K562 (cell line): ENCODE data around the gene OLFML2B. TPM values are rescaled to one million over a fixed set of nuclear protein-coding genes. Genes with fewer than 3 reads are reported as not detected.

Experiments
- ATAC-seq: fragments of 200-7000 bp; cut with Tn5 transposase; 3 replicates; pipeline ENCODE4 v1.9.1; 2020; ENCODE audit warnings: moderate library complexity
- BruUV-seq: library from RNA; stranded (reverse); fragments of 400-500 nt; replicated peaks from 2 replicates; lab custom pipeline; 2021; lab: Mats Ljungman, UMichigan
- CTCF ChIA-PET: fragments of 300-600 bp; formaldehyde crosslinking; extraction: SDS; loops from one replicate; lab custom pipeline; 2021; ENCODE audit warnings: low intra/inter-chr PET ratio; lab: Yijun Ruan, JAX
- POLR2A ChIA-PET: fragments of 300-600, 350-650 bp; sonication (Branson Sonifier 250); formaldehyde crosslinking; extraction: SDS; loops from one replicate; lab custom pipeline; 2021; ENCODE audit warnings: antibody characterized with exemption, inconsistent platforms; lab: Yijun Ruan, JAX
- DNase-seq, 4 experiments: peaks; one replicate each; pipeline versions ENCODE4 v3.0.0 to v3.0.0-alpha.2; 2011 to 2018; ENCODE audit warnings: low spot score in 3 of 4, mixed read lengths in 3 of 4; ENCODE audit errors: extremely low read depth in 1 of 4
- FAIRE-seq: peaks from 2 replicates; lab custom pipeline; 2011; peaks lifted over from hg19 to GRCh38; lab: Jason Lieb, UNC
- H2AFZ ChIP-seq: 2 replicates; pipeline ENCODE4 v1.6.0; 2011; ENCODE audit warnings: low read depth, low read length, control low read depth, inconsistent platforms
- H3K27ac ChIP-seq: fragments of 200-600 bp; 3 replicates; pipeline ENCODE4 v1.8.0; 2011; ENCODE audit warnings: low read depth, mild to moderate bottlenecking, control low read depth, inconsistent platforms, low read length, moderate library complexity, mixed read lengths; ENCODE audit errors: extremely low read depth
- H3K27me3 ChIP-seq, 2 experiments: fragments of 300-600 bp in 1 of 2; 2 replicates in 1 of 2; 3 replicates in 1 of 2; pipeline versions ENCODE4 v1.6.0 to v1.8.0; 2011; ENCODE audit warnings: inconsistent platforms in 2 of 2, low read length in 2 of 2, mild to moderate bottlenecking in 1 of 2, mixed read lengths in 1 of 2, moderate library complexity in 1 of 2; ENCODE audit not compliant: control insufficient read depth in 2 of 2, insufficient read depth in 2 of 2
- H3K36me3 ChIP-seq: fragments of 300-600 bp; 3 replicates; pipeline ENCODE4 v1.8.0; 2011; ENCODE audit warnings: mild to moderate bottlenecking, low read length, inconsistent platforms; ENCODE audit not compliant: control insufficient read depth, insufficient read depth
- H3K4me1 ChIP-seq, 2 experiments: fragments of 200-600 bp in 1 of 2; replicated peaks in 1 of 2; 2 replicates in 1 of 2; 3 replicates in 1 of 2; pipeline versions ENCODE4 v1.5.1 to v1.8.0; 2011; ENCODE audit warnings: inconsistent platforms in 2 of 2, low read length in 2 of 2, mild to moderate bottlenecking in 1 of 2, mixed read lengths in 1 of 2, moderate library complexity in 1 of 2; ENCODE audit not compliant: control insufficient read depth in 2 of 2, insufficient read depth in 2 of 2
- H3K4me2 ChIP-seq: 2 replicates; pipeline ENCODE4 v1.6.1; 2011; ENCODE audit warnings: low read length, control low read depth, inconsistent platforms, mixed read lengths; ENCODE audit not compliant: insufficient read depth
- H3K4me3 ChIP-seq: fragments of 200-600 bp; sonication (generic), shearing (Covaris generic); 2 replicates; pipeline ENCODE4 v1.5.1; 2016; ENCODE audit warnings: control low read depth, inconsistent platforms
- H3K79me2 ChIP-seq: fragments of 200-600 bp; 3 replicates; pipeline ENCODE4 v1.8.0; 2011; ENCODE audit warnings: low read length, inconsistent platforms; ENCODE audit not compliant: control insufficient read depth, insufficient read depth
- H3K9ac ChIP-seq, 2 experiments: 2 replicates each; pipeline versions ENCODE4 v1.6.0 to v1.6.1; 2011; ENCODE audit warnings: low read depth in 2 of 2, low read length in 2 of 2, control low read depth in 1 of 2, inconsistent platforms in 1 of 2, mild to moderate bottlenecking in 1 of 2, mixed read lengths in 1 of 2; ENCODE audit not compliant: insufficient read depth in 1 of 2
- H3K9me1 ChIP-seq: one replicate; pipeline ENCODE4 v1.6.0; 2011; ENCODE audit warnings: inconsistent platforms, mild to moderate bottlenecking, low read length, moderate library complexity; ENCODE audit not compliant: control insufficient read depth, insufficient read depth
- H3K9me3 ChIP-seq: replicated peaks from 2 replicates; pipeline ENCODE4 v1.5.1; 2011; ENCODE audit warnings: low read depth, low read length, inconsistent platforms; ENCODE audit not compliant: control insufficient read depth, insufficient read depth
- H4K20me1 ChIP-seq: replicated peaks from 2 replicates; pipeline ENCODE4 v1.6.1; 2011; ENCODE audit warnings: low read length, inconsistent platforms, mixed read lengths; ENCODE audit not compliant: control insufficient read depth, insufficient read depth
- NEUROD1 ChIP-seq: fragments of 150-350 bp; IDR thresholded peaks from 2 replicates; pipeline ENCODE4 v1.6.1; 2014; ENCODE audit warnings: borderline replicate concordance, low read length, low read depth; ENCODE audit not compliant: partially characterized antibody
- WGBS: fragments of 100-300 bp; shearing (Covaris generic); methylation state at CpG from one replicate; pipeline ENCODE4 v1.1.6; 2016; ENCODE audit warnings: low coverage, mixed read lengths; ENCODE audit not compliant: insufficient coverage; ENCODE audit errors: missing lambda C conversion rate; 5-methylcytosine and 5-hydroxymethylcytosine counted together
- in situ Hi-C: fragments of 300-500 bp; cut with MboI; formaldehyde crosslinking; loops from 4 replicates; pipeline ENCODE4 v1.15.0; 2018; ENCODE audit warnings: inconsistent platforms, mixed read lengths
- intact Hi-C: fragments of 100-400 bp; cut with micrococcal nuclease; formaldehyde crosslinking; loops from 2 replicates; pipeline ENCODE4 v1.14.2; 2022
- polyA plus RNA-seq, 8 experiments: library from polyadenylated mRNA; depleted of rRNA in 4 of 8; stranded (reverse) in 5 of 8; unstranded in 3 of 8; fragments of >200 nt; fragmentation: Nextera tagmentation in 2 of 8; fragmentation: Illumina TruSeq in 1 of 8; extraction: Ambion mirVana in 2 of 8; extraction: Trizol in 1 of 8; gene quantifications; 2 replicates each; pipeline versions ENCODE4 v1.2.1 to v1.2.3, GENCODE V29; 2011 to 2014; ENCODE audit warnings: inconsistent platforms in 1 of 8, missing spikeins in 1 of 8
- total RNA-seq, 7 experiments: library from RNA; depleted of rRNA in 6 of 7; stranded (reverse); fragments of >200 nt in 6 of 7; fragmentation: Illumina TruSeq in 2 of 7; extraction: Trizol in 2 of 7; gene quantifications; 2 replicates each; pipeline versions ENCODE4 v1.2.1 to v1.2.3, GENCODE V29; 2011 to 2021; ENCODE audit warnings: low replicate concordance in 1 of 7
- TF ChIP-seq, protein P1 (sequence below), 2 experiments: fragments of 450-650 bp; IDR thresholded peaks; 2 replicates each; pipeline ENCODE4 v1.6.1; 2016

Gene OLFML2B
- total and polyA plus RNA-seq, 9 of the 15 experiments (the other 6 are each of a cell fraction or from before 2014, with no cell fraction given), result not detected

DNA sequence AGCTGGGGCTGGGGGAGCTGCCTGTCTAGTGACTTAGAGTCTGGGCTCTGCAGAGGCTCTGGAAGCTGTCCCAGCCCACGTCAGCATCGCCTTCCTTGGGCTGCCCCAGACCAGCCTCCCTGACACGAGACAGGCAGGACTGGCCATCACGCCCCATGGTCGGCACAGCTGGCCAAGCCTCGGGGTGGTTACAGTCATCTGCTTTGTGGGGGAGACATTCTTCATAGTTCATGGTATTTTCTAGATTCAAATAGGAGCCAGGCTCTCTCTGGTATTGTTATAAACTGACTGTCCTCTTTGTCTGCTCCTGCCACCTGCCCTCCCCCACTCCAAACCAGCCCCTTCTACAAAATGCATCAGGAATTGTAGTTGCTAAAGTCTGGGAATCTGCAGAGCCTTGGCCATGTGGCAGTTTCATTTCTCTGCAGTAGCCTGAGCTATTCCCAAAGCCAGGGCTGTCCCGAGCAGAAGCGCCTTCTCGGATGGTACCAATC is 29.4 kb downstream of the OLFML2B start:
- no peaks in the 10 kb centered on the region for H3K9me3 ChIP-seq
- ATAC-seq, result no peak
- in situ Hi-C loops (no loop called here), intact Hi-C loops (no loop called here)
- H2AFZ ChIP-seq, result no peak overlapping the region
- H3K4me2 ChIP-seq, result no peak overlapping the region
- BruUV-seq, result no TSS peak
- H4K20me1 ChIP-seq, result no peaks in the 10 kb centered on the region
- H3K27ac ChIP-seq, result no peak overlapping the region
- ChIA-PET POLR2A (interaction anchor here (0.8 kb wide), 1 partner anchor 10 kb away, joined by 3 read pairs; no protein-coding TSS in a partner anchor), CTCF (no interaction called here)
- WGBS, result 2% methylated on average over 9 of the region's 9 CpGs
- no peak overlapping the region for H3K4me3 ChIP-seq
- TF ChIP-seq NEUROD1, result no peak
- DNase-seq, result no peak
- H3K9ac ChIP-seq, result no peak overlapping the region
- H3K9me1 ChIP-seq, result no peaks in the 10 kb centered on the region
- no peaks in the 10 kb centered on the region for H3K36me3 ChIP-seq
- H3K4me1 ChIP-seq, result peaks cover 0 to 2% of the 10 kb centered on the region in 2 experiments; a peak in 1 of 5 replicates
- peaks cover 28 to 43% of the 10 kb centered on the region in 2 experiments; a peak in 4 of 5 replicates for H3K27me3 ChIP-seq
- H3K79me2 ChIP-seq, result no peaks in the 10 kb centered on the region
- no peak for FAIRE-seq

DNA sequence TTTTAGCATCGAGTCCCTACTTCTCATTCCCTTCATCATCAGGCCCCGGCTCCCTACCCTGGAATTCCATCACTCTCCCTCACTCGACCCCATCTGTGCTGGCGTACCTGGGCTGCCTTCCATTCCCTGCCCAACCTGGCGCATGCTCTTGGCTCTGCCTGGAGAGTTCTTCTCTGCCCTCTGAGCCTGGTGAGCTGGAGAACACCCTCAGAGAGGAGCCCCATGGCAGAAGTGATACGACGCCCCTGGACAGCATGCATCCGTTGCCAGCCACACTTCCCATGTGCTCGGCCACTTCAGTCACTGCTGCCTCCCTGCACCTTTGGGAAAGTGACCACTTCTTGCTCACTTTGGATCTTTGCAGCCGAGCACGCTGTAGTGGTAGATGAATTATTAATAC is 30.1 kb downstream of the OLFML2B start:
- Histone ChIP-seq H3K27ac (no peak overlapping the region), H2AFZ (no peak overlapping the region), H3K4me3 (no peak overlapping the region), H4K20me1 (no peaks in the 10 kb centered on the region), H3K9ac (no peak overlapping the region), H3K9me1 (no peaks in the 10 kb centered on the region), H3K4me2 (no peak overlapping the region), H3K79me2 (no peaks in the 10 kb centered on the region), H3K36me3 (no peaks in the 10 kb centered on the region), H3K9me3 (no peaks in the 10 kb centered on the region), H3K27me3 (peaks cover 25 to 39% of the 10 kb centered on the region in 2 experiments; a peak in 4 of 5 replicates), H3K4me1 (peaks cover 0 to 2% of the 10 kb centered on the region in 2 experiments; a peak in 1 of 5 replicates)
- under 1% methylated on average over 11 of the region's 11 CpGs for WGBS
- FAIRE-seq (no peak), ATAC-seq (no peak), DNase-seq (no peak)
- intact Hi-C loops (no loop called here), in situ Hi-C loops (no loop called here)
- CTCF ChIA-PET, result no interaction called here
- no TSS peak for BruUV-seq
- TF ChIP-seq, protein P1, sequence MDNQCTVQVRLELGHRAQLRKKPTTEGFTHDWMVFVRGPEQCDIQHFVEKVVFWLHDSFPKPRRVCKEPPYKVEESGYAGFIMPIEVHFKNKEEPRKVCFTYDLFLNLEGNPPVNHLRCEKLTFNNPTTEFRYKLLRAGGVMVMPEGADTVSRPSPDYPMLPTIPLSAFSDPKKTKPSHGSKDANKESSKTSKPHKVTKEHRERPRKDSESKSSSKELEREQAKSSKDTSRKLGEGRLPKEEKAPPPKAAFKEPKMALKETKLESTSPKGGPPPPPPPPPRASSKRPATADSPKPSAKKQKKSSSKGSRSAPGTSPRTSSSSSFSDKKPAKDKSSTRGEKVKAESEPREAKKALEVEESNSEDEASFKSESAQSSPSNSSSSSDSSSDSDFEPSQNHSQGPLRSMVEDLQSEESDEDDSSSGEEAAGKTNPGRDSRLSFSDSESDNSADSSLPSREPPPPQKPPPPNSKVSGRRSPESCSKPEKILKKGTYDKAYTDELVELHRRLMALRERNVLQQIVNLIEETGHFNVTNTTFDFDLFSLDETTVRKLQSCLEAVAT (IDR thresholded peaks at IDR 0.05), result no peak
- POLR2A ChIA-PET, result no interaction called here
